Suprapubic skin (tissue), 4 donors: ENCODE results near the gene SND1. TPM values are rescaled to one million over a fixed set of nuclear protein-coding genes. Genes with fewer than 3 reads are reported as not detected.

Experiments used
- DNase-seq, 2 donors: peaks; one replicate each; pipeline ENCODE4 v3.0.0-alpha.2; 2019; ENCODE audit warnings: low spot score in 2 of 2
- H3K27ac ChIP-seq: fragments of 200-600 bp; sonication (generic); one replicate; pipeline ENCODE4 v1.5.1; 2019
- H3K27me3 ChIP-seq: fragments of 200-600 bp; sonication (generic); one replicate; pipeline ENCODE4 v1.5.1; 2019
- H3K36me3 ChIP-seq: fragments of 200-600 bp; sonication (generic); one replicate; pipeline ENCODE4 v1.5.1; 2019
- H3K4me1 ChIP-seq: fragments of 200-600 bp; sonication (generic); one replicate; pipeline ENCODE4 v1.5.1; 2019
- H3K4me3 ChIP-seq: fragments of 200-600 bp; sonication (generic); one replicate; pipeline ENCODE4 v1.5.1; 2019; ENCODE audit warnings: mild to moderate bottlenecking
- H3K9me3 ChIP-seq: fragments of 200-600 bp; sonication (generic); one replicate; pipeline ENCODE4 v1.5.1; 2019
- EP300 ChIP-seq: sonication (generic); formaldehyde crosslinking; IDR thresholded peaks from one replicate; pipeline ENCODE4 v1.6.1; 2017; ENCODE audit warnings: antibody characterized with exemption
- POLR2A ChIP-seq, 2 donors: fragments of 450-650 bp; IDR thresholded peaks; one replicate each; pipeline ENCODE4 v1.6.1; 2017; ENCODE audit warnings: antibody characterized with exemption in 2 of 2, mild to moderate bottlenecking in 2 of 2, moderate library complexity in 2 of 2
- POLR2AphosphoS5 ChIP-seq, 3 donors: sonication (generic); formaldehyde crosslinking; IDR thresholded peaks; one replicate each; pipeline ENCODE4 v1.6.1; 2017; ENCODE audit warnings: antibody characterized with exemption in 3 of 3
- WGBS: methylation state at CpG from one replicate; pipeline ENCODE4 v1.1.5; 2018; 5-methylcytosine and 5-hydroxymethylcytosine counted together
- total RNA-seq, 4 donors: library from RNA; depleted of rRNA; stranded (reverse); fragments of >200 nt; gene quantifications; one replicate each; pipeline ENCODE4 v1.1.0, GENCODE V29; 2016
- TF ChIP-seq, protein P1 (sequence below), 2 donors: fragments of 200-600 bp in 1 of 2; fragments of 450-650 bp in 1 of 2; sonication (generic) in 1 of 2; IDR thresholded peaks; one replicate each; pipeline ENCODE4 v1.5.1; 2016 to 2019; ENCODE audit warnings: antibody characterized with exemption in 2 of 2, mild to moderate bottlenecking in 1 of 2, moderate library complexity in 1 of 2

The SND1 gene
- total RNA-seq, 4 donors from 2014 or later = 72.2 to 99.8 (median 77.2) TPM

DNA sequence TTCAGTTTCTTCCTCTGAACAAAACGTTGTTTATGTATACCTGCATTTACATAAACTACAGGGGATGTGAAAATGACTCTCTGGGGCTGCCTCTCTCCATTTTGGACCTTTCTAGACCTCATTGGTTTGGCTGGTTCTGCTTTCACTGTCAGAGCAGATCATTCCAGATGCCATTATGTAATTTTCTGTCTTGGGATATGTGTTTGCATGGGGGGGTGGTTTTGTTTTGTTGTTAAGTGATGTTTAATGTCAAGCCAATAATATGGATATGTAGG is 206.9 kb downstream of the SND1 start:
- Histone ChIP-seq H3K27ac (no peak overlapping the region), H3K27me3 (no peaks in the 10 kb centered on the region), H3K4me1 (no peaks in the 10 kb centered on the region), H3K36me3 (no peaks in the 10 kb centered on the region), H3K4me3 (no peak overlapping the region), H3K9me3 (no peaks in the 10 kb centered on the region)
- TF ChIP-seq POLR2A (IDR thresholded peaks at IDR 0.05) (no peak), POLR2AphosphoS5 (IDR thresholded peaks at IDR 0.05) (no peak), EP300 (no peak)
- TF ChIP-seq, protein P1, sequence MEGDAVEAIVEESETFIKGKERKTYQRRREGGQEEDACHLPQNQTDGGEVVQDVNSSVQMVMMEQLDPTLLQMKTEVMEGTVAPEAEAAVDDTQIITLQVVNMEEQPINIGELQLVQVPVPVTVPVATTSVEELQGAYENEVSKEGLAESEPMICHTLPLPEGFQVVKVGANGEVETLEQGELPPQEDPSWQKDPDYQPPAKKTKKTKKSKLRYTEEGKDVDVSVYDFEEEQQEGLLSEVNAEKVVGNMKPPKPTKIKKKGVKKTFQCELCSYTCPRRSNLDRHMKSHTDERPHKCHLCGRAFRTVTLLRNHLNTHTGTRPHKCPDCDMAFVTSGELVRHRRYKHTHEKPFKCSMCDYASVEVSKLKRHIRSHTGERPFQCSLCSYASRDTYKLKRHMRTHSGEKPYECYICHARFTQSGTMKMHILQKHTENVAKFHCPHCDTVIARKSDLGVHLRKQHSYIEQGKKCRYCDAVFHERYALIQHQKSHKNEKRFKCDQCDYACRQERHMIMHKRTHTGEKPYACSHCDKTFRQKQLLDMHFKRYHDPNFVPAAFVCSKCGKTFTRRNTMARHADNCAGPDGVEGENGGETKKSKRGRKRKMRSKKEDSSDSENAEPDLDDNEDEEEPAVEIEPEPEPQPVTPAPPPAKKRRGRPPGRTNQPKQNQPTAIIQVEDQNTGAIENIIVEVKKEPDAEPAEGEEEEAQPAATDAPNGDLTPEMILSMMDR (IDR thresholded peaks at IDR 0.05) = no peak
- DNase-seq = no peak
- 92% methylated on average over 1 of the region's 1 CpG for WGBS

DNA sequence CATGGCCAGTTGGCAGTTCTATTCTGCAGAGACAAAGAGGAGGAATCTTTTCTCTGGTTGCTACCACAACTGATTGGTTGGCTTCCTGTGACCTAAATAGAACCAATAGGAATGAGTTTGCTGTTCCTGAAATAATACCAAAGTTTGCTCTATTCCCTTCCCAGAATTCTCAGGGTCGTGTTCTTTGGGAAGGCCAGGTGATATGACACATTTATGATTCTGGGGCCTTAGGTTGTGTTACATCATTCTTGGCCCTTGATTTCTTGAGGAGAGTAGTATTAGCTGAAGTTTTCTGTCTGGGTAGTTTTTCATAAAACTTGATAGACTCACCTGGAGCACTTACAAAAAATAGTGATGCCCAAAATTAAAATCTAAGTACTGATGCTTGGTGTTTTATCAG is 207.3 kb downstream of the SND1 start:
- 0% methylated on average over 1 of the region's 1 CpG for WGBS
- DNase-seq = no peak
- H3K4me3 ChIP-seq = no peak overlapping the region
- no peaks in the 10 kb centered on the region for H3K9me3 ChIP-seq
- TF ChIP-seq POLR2A (IDR thresholded peaks at IDR 0.05) = no peak
- TF ChIP-seq POLR2AphosphoS5 (IDR thresholded peaks at IDR 0.05) = no peak
- TF ChIP-seq, protein P1 (IDR thresholded peaks at IDR 0.05) = no peak
- TF ChIP-seq EP300 = no peak
- H3K27ac ChIP-seq = no peak overlapping the region
- H3K36me3 ChIP-seq = no peaks in the 10 kb centered on the region
- H3K4me1 ChIP-seq = no peaks in the 10 kb centered on the region
- H3K27me3 ChIP-seq = no peaks in the 10 kb centered on the region

DNA sequence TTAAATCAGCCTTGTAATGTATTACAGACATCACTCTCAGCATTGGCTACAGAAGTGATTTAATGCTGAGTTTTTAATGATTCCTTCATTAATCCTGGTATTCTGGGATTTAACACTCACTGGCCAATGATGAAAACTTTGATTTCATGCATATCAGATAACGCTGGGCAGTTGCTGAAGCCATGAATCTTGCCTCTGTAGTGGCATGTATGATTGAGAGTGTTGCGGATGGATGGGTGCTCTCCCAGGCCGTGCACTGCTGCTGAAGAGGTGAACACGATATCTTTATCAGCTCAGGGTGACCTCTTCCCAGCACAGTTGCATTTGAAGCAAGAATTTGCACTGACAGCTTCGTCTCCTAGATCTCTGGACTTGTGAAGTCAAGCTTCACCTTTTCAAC is 210.5 kb downstream of the SND1 start:
- no peaks in the 10 kb centered on the region for H3K27me3 ChIP-seq
- 82% methylated on average over 5 of the region's 5 CpGs for WGBS
- no peak for TF ChIP-seq POLR2AphosphoS5 (IDR thresholded peaks at IDR 0.05)
- TF ChIP-seq POLR2A (IDR thresholded peaks at IDR 0.05) = no peak
- TF ChIP-seq, protein P1 (IDR thresholded peaks at IDR 0.05) = no peak
- TF ChIP-seq EP300 = no peak
- H3K4me1 ChIP-seq = no peaks in the 10 kb centered on the region
- H3K36me3 ChIP-seq = no peaks in the 10 kb centered on the region
- H3K27ac ChIP-seq = no peak overlapping the region
- H3K9me3 ChIP-seq = no peaks in the 10 kb centered on the region
- no peak overlapping the region for H3K4me3 ChIP-seq
- no peak for DNase-seq

DNA sequence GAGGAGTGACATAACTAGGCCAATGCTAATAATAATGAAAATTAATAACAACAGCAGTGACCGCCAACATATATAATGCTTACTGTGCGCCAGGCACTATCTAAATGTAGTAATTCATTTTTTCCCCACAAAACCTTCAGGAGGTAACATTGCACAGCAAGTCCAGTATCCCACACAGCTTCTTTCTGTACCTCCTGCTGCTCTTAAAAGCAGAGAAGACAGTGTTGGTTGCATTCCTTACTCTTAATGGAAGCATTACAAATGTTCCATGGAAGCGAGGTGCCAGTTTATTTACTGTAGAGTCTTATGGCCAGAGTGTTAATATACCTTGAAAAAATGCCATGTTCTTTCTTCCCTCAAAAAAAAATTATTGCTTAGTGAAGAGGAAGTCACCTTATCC is 211.1 kb downstream of the SND1 start:
- H3K36me3 ChIP-seq = no peaks in the 10 kb centered on the region
- TF ChIP-seq POLR2AphosphoS5 (IDR thresholded peaks at IDR 0.05) (no peak), POLR2A (IDR thresholded peaks at IDR 0.05) (no peak), EP300 (no peak)
- TF ChIP-seq, protein P1 (IDR thresholded peaks at IDR 0.05) = no peak
- 89% methylated on average over 3 of the region's 3 CpGs for WGBS

DNA sequence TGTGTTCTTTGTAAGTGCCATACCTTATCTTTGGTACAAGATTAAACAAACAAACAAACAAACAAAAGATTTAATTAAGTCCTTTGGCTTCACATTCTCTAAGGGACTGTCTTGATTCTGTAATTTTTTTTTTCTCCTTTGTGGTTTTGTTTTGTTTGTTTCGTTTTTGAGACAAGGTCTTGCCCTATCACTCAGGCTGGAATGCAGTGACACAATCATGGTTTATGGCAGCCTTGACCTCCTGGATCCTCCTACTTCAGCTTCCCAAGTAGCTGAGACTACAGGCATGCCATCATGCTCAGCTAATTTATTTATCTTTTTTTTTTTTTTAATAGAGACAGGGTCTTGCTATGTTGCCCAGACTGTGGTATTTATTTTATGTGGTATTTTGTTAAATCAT is 213.5 kb downstream of the SND1 start:
- H3K4me1 ChIP-seq = no peaks in the 10 kb centered on the region
- no peaks in the 10 kb centered on the region for H3K9me3 ChIP-seq
- H3K4me3 ChIP-seq = no peak overlapping the region
- no peak for DNase-seq
- no peaks in the 10 kb centered on the region for H3K27me3 ChIP-seq
- no peaks in the 10 kb centered on the region for H3K36me3 ChIP-seq
- TF ChIP-seq, protein P1 (IDR thresholded peaks at IDR 0.05) = no peak
- no peak for TF ChIP-seq POLR2A (IDR thresholded peaks at IDR 0.05)
- no peak for TF ChIP-seq POLR2AphosphoS5 (IDR thresholded peaks at IDR 0.05)
- no peak for TF ChIP-seq EP300
- H3K27ac ChIP-seq = no peak overlapping the region
- WGBS = 42% methylated on average over 1 of the region's 1 CpG

More for the DNA sequence above, 211.1 kb downstream of the SND1 start:
- Histone ChIP-seq H3K4me1 (no peaks in the 10 kb centered on the region), H3K4me3 (no peak overlapping the region), H3K27me3 (no peaks in the 10 kb centered on the region), H3K9me3 (no peaks in the 10 kb centered on the region), H3K27ac (no peak overlapping the region)
- DNase-seq = no peak
